A673 (cell line): ENCODE measurements around the gene TMC4. TPM values are rescaled to one million over a fixed set of nuclear protein-coding genes. Genes with fewer than 3 reads are reported as not detected.
"Not testable (repeated sequence)": the region's sequence is repeated elsewhere in the genome, so short reads cannot be mapped to it uniquely, and the experiment has no call there.

Source experiments
- BruUV-seq: library from RNA; stranded (reverse); fragments of 400-500 nt; replicated peaks from 2 replicates; lab custom pipeline; 2021; lab: Mats Ljungman, UMichigan
- CTCF ChIA-PET: fragments of 300-600 bp; sonication (Branson Sonifier 250); formaldehyde crosslinking; loops from one replicate; lab custom pipeline; 2022; ENCODE audit warnings: antibody characterized with exemption; lab: Charles Lee
- POLR2A ChIA-PET: fragments of 300-600 bp; sonication (Branson Sonifier 250); formaldehyde crosslinking; loops from one replicate; lab custom pipeline; 2022; ENCODE audit warnings: antibody characterized with exemption; ENCODE audit not compliant: low non-redundant PET; lab: Charles Lee
- DNase-seq: peaks from one replicate; pipeline ENCODE4 v3.0.0-alpha.2; 2015; ENCODE audit warnings: low spot score
- H3K27ac ChIP-seq: fragments of 200-600 bp; sonication (generic); 2 replicates; pipeline ENCODE4 v1.5.1; 2016; ENCODE audit warnings: mixed run types, low read depth, mild to moderate bottlenecking, mixed read lengths, antibody characterized with exemption, low read length; ENCODE audit not compliant: poor library complexity, severe bottlenecking
- H3K27me3 ChIP-seq: fragments of 200-600 bp; sonication (generic); replicated peaks from 2 replicates; pipeline ENCODE4 v1.6.1; 2017; ENCODE audit warnings: mixed run types, low read depth, mild to moderate bottlenecking, mixed read lengths, antibody characterized with exemption, low read length; ENCODE audit not compliant: insufficient read depth, poor library complexity
- H3K36me3 ChIP-seq: fragments of 200-600 bp; sonication (generic); 2 replicates; pipeline ENCODE4 v1.6.1; 2016; ENCODE audit warnings: mixed run types, mild to moderate bottlenecking, mixed read lengths, antibody characterized with exemption, low read length; ENCODE audit not compliant: insufficient read depth, poor library complexity, severe bottlenecking
- H3K4me1 ChIP-seq: fragments of 200-600 bp; sonication (generic); 2 replicates; pipeline ENCODE4 v1.6.1; 2017; ENCODE audit warnings: mixed run types, mild to moderate bottlenecking, mixed read lengths, antibody characterized with exemption, low read length; ENCODE audit not compliant: insufficient read depth, poor library complexity, severe bottlenecking
- H3K4me3 ChIP-seq: fragments of 200-600 bp; sonication (generic); 2 replicates; pipeline ENCODE4 v1.5.1; 2016; ENCODE audit warnings: low read depth, mixed run types, mild to moderate bottlenecking, mixed read lengths, low read length; ENCODE audit not compliant: poor library complexity, severe bottlenecking
- H3K9me3 ChIP-seq: fragments of 200-600 bp; sonication (generic); 2 replicates; pipeline ENCODE4 v1.6.1; 2016; ENCODE audit warnings: mixed run types, low read depth, mild to moderate bottlenecking, mixed read lengths, antibody characterized with exemption, low read length; ENCODE audit not compliant: poor library complexity, severe bottlenecking
- CTCF ChIP-seq: fragments of 300-800, 200-600 bp; sonication (generic); conservative IDR thresholded peaks from 2 replicates; pipeline ENCODE4 v1.5.1; 2017; ENCODE audit warnings: low read depth, mild to moderate bottlenecking, antibody characterized with exemption, low read length, moderate library complexity, mixed read lengths
- EZH2 ChIP-seq: fragments of 200-600 bp; sonication (generic); IDR thresholded peaks from 2 replicates; pipeline ENCODE4 v1.6.1; 2017; ENCODE audit warnings: borderline replicate concordance, low read depth, mild to moderate bottlenecking, mixed read lengths, antibody characterized with exemption, low read length; ENCODE audit not compliant: poor library complexity, severe bottlenecking
- intact Hi-C: fragments of 100-400 bp; cut with micrococcal nuclease; formaldehyde crosslinking; loops from one replicate; pipeline ENCODE4 v1.10.0; 2022; ENCODE audit not compliant: unreplicated experiment
- total RNA-seq: library from RNA; stranded (reverse); gene quantifications from 2 replicates; pipeline ENCODE4 v1.2.3, GENCODE V29; 2021

TMC4 gene
- total RNA-seq, 1 experiment from 2014 or later: 0.58 TPM

- intact Hi-C loops: no loop called here
- no peak overlapping the region for H3K4me3 ChIP-seq
- TF ChIP-seq EZH2 (no peak), CTCF (no peak)
- no peak overlapping the region for H3K27ac ChIP-seq
- ChIA-PET POLR2A (interaction anchor here (0.7 kb wide), 1 partner anchor 28 kb away, joined by 6 read pairs; the partner anchor contains the start of gene MBOAT7), CTCF (no interaction called here)
- BruUV-seq: no TSS peak
- H3K36me3 ChIP-seq: no peaks in the 10 kb centered on the region
- no peaks in the 10 kb centered on the region for H3K27me3 ChIP-seq
- DNase-seq: no peak
- H3K9me3 ChIP-seq: no peaks in the 10 kb centered on the region
- H3K4me1 ChIP-seq: no peaks in the 10 kb centered on the region
Measured at GRCh38 chr19:54216869-54217268, 43.9 kb upstream of the TMC4 start.

GRCh38 chr19:54214734-54215133, 41.8 kb upstream of the TMC4 start:
- BruUV-seq, H3K9me3 ChIP-seq, H3K27me3 ChIP-seq, H3K27ac ChIP-seq, H3K4me3 ChIP-seq, POLR2A ChIA-PET, intact Hi-C loops, CTCF ChIA-PET, H3K36me3 ChIP-seq, DNase-seq, H3K4me1 ChIP-seq: not testable (repeated sequence)

- POLR2A ChIA-PET, DNase-seq, H3K27me3 ChIP-seq, intact Hi-C loops, H3K4me3 ChIP-seq, H3K36me3 ChIP-seq, H3K9me3 ChIP-seq, H3K27ac ChIP-seq, BruUV-seq: not testable (repeated sequence)
- CTCF ChIA-PET: interaction anchor here (0.6 kb wide), 1 partner anchor 36 kb away, joined by 3 read pairs; no protein-coding TSS in a partner anchor
- H3K4me1 ChIP-seq: peaks cover 11% of the 10 kb centered on the region
Measured at GRCh38 chr19:54214217-54214616, 41.3 kb upstream of the TMC4 start.

- ChIA-PET POLR2A (no interaction called here), CTCF (no interaction called here)
- H3K4me3 ChIP-seq: no peak overlapping the region
- H3K9me3 ChIP-seq: no peaks in the 10 kb centered on the region
- H3K27me3 ChIP-seq: no peaks in the 10 kb centered on the region
- H3K4me1 ChIP-seq: peaks cover 20% of the 10 kb centered on the region
- H3K27ac ChIP-seq: no peak overlapping the region
- no peak for DNase-seq
- intact Hi-C loops: no loop called here
- H3K36me3 ChIP-seq: peaks cover 24% of the 10 kb centered on the region
- BruUV-seq: no TSS peak
- no peak for TF ChIP-seq EZH2
- no peak for TF ChIP-seq CTCF
Measured at GRCh38 chr19:54211235-54211634, 38.3 kb upstream of the TMC4 start.
